Mucosa of descending colon (tissue), 3 donors: ENCODE measurements around the gene PTCSC3. TPM values are rescaled to one million over a fixed set of nuclear protein-coding genes. Genes with fewer than 3 reads are reported as not detected.

Experiments used
- ATAC-seq: fragments of 200-7000 bp; cut with Tn5 transposase; one replicate; pipeline ENCODE4 v1.9.1; 2020; ENCODE audit warnings: mild to moderate bottlenecking, moderate library complexity
- DNase-seq, 3 donors: peaks; one replicate each; pipeline ENCODE4 v3.0.0-alpha.2; 2020
- H3K36me3 ChIP-seq: fragments of 200-600 bp; one replicate; pipeline ENCODE4 v1.8.0; 2021; ENCODE audit warnings: low read depth, mild to moderate bottlenecking
- H3K4me1 ChIP-seq: fragments of 200-600 bp; one replicate; pipeline ENCODE4 v1.8.0; 2021; ENCODE audit warnings: low read depth, mild to moderate bottlenecking
- H3K4me3 ChIP-seq: fragments of 200-600 bp; one replicate; pipeline ENCODE4 v1.8.0; 2021; ENCODE audit warnings: mild to moderate bottlenecking
- H3K9me3 ChIP-seq: fragments of 200-600 bp; one replicate; pipeline ENCODE4 v1.8.0; 2021; ENCODE audit warnings: mild to moderate bottlenecking
- intact Hi-C, 2 donors: fragments of 100-400 bp; cut with DNase I in 1 of 2; cut with micrococcal nuclease in 1 of 2; formaldehyde crosslinking; loops; one replicate each; pipeline versions ENCODE4 v1.11.0 to v1.11.1; 2022; cut with DNase I, micrococcal nuclease
- total RNA-seq, 3 donors: library from RNA; stranded (reverse); fragmentation: NEBNext Ultra II Directional in 2 of 3; extraction: Animal tissue kit (Norgen Biotek cat#: 25700) in 2 of 3; gene quantifications; one replicate each; pipeline versions ENCODE4 v1.2.1 to v1.2.4, GENCODE V29; 2021 to 2023
- TF ChIP-seq, protein P1 (sequence below): fragments of 200-600 bp; IDR thresholded peaks from one replicate; pipeline ENCODE4 v1.8.0; 2022; ENCODE audit warnings: antibody characterized with exemption, mild to moderate bottlenecking
- donor health status: DM: no; HTN: no; CAD: no; lungs with moderate emphysema.
- donor health status: DM: no; HTN: no; CAD: no.
- donor health status: DM: no; HTN: yes; CAD: no.

PTCSC3 gene
- total RNA-seq, 3 donors from 2014 or later: not detected

DNA sequence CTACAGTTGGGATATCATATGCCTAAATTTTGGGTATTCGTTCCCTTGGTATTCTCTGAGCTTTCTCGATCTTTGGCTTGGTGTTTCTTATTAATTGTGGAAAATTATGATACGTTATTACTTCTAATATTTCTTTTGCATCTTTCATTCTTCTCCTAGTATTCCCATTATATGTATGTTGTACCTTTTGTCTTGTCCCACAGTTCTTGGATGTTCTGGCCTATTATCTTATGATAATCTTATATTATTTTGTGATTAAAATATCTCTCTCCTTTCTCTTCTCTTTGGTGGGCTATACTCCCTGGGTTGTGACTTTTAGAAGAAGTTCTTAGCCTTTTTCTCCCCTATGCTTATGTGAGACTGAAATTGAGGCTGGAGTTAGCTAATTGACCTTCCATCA, 25.2 kb downstream of the PTCSC3 start:
- TF ChIP-seq, protein P1, sequence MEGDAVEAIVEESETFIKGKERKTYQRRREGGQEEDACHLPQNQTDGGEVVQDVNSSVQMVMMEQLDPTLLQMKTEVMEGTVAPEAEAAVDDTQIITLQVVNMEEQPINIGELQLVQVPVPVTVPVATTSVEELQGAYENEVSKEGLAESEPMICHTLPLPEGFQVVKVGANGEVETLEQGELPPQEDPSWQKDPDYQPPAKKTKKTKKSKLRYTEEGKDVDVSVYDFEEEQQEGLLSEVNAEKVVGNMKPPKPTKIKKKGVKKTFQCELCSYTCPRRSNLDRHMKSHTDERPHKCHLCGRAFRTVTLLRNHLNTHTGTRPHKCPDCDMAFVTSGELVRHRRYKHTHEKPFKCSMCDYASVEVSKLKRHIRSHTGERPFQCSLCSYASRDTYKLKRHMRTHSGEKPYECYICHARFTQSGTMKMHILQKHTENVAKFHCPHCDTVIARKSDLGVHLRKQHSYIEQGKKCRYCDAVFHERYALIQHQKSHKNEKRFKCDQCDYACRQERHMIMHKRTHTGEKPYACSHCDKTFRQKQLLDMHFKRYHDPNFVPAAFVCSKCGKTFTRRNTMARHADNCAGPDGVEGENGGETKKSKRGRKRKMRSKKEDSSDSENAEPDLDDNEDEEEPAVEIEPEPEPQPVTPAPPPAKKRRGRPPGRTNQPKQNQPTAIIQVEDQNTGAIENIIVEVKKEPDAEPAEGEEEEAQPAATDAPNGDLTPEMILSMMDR: no peak
- intact Hi-C loops: no loop called here
- DNase-seq (no peak), ATAC-seq (no peak)
- no peak overlapping the region for H3K4me3 ChIP-seq
- H3K9me3 ChIP-seq: no peaks in the 10 kb centered on the region
- H3K36me3 ChIP-seq: no peaks in the 10 kb centered on the region
- H3K4me1 ChIP-seq: no peaks in the 10 kb centered on the region

DNA sequence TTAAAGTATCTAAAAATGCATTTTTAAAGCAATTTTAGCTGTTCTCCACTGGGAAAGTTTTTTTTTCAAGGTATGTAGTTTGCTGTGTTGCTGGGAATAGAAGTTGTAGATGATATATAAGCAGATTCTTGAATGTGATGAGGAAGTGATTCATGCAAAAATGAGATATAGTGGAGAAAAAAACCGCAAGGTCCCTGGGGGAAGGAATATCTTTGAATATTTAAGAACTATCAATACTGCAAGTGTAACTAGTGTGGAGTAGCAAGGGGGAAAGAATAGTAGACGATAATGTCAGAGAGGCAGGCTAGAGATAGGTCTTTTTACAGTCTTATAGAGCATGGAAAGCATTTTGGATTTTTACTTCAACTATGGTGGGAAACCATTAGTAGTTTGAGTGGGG, 42.5 kb downstream of the PTCSC3 start:
- no peak overlapping the region for H3K4me3 ChIP-seq
- H3K4me1 ChIP-seq: no peaks in the 10 kb centered on the region
- no peaks in the 10 kb centered on the region for H3K9me3 ChIP-seq
- DNase-seq: no peak
- ATAC-seq: no peak
- H3K36me3 ChIP-seq: no peaks in the 10 kb centered on the region
- TF ChIP-seq, protein P1: no peak
- intact Hi-C loops: no loop called here

DNA sequence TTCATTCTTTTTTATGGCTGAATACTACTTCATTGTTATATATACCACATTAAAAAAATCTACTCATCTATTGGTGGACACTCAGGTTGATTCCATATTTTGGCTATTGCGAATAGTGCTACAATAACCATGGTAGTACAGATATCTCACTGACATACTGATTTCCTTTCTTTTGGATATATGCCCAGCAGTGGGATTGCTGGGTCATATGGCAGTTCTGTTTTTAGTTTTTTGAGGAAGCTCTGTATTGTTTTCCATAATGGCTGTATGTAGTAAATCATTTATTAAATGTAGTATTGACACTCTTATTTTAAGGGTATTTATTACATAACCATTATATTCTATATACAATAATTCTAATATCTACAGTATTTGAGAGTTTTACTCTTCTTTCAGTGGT, 43.7 kb downstream of the PTCSC3 start:
- Histone ChIP-seq H3K36me3 (no peaks in the 10 kb centered on the region), H3K4me1 (no peaks in the 10 kb centered on the region), H3K9me3 (no peaks in the 10 kb centered on the region), H3K4me3 (no peak overlapping the region)
- DNase-seq (no peak), ATAC-seq (no peak)
- TF ChIP-seq, protein P1: no peak
- intact Hi-C loops: no loop called here

DNA sequence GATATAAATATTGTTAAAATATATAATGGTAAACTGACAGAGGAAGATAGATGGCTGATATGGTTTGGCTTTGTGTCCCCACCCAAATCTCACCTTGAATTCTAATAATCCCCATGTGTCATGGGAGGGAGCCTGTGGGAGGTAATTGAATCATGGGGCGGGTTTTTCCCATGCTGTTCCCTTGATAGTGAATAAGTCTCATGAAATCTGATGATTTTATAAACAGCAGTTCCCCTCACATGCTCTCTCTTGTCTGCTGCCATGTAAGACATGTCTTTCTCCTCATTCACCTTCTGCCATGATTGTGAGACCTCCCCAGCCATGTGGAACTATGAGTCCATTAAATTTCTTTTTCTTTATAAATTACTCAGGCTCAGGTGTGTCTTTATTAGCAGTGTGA, 46.3 kb downstream of the PTCSC3 start:
- Histone ChIP-seq H3K36me3 (no peaks in the 10 kb centered on the region), H3K4me3 (no peak overlapping the region), H3K4me1 (no peaks in the 10 kb centered on the region), H3K9me3 (no peaks in the 10 kb centered on the region)
- DNase-seq: no peak
- TF ChIP-seq, protein P1: no peak
- intact Hi-C loops: no loop called here
- ATAC-seq: no peak

DNA sequence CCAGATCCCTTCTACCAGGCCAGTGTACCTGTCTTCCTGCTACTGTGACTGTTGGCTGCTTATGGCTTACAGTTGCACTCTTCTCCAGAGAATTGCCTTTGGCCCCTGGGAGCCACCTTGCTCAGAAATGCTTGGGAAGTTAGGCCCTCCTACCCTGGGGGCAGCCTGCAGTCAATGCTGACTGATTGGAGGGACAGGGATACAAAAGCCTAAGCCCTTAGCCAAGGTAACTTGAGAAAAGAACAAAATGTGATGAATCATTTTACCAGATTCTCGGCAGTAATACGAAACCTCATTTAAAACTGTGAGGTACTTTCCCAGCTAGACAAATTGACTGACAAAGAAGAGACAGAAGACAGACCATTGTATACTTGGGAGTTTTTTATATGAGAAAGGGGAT, 47.3 kb downstream of the PTCSC3 start:
- no peaks in the 10 kb centered on the region for H3K36me3 ChIP-seq
- no peak overlapping the region for H3K4me3 ChIP-seq
- no peaks in the 10 kb centered on the region for H3K9me3 ChIP-seq
- intact Hi-C loops: no loop called here
- TF ChIP-seq, protein P1: no peak
- DNase-seq: no peak
- ATAC-seq: no peak
- H3K4me1 ChIP-seq: no peaks in the 10 kb centered on the region

DNA sequence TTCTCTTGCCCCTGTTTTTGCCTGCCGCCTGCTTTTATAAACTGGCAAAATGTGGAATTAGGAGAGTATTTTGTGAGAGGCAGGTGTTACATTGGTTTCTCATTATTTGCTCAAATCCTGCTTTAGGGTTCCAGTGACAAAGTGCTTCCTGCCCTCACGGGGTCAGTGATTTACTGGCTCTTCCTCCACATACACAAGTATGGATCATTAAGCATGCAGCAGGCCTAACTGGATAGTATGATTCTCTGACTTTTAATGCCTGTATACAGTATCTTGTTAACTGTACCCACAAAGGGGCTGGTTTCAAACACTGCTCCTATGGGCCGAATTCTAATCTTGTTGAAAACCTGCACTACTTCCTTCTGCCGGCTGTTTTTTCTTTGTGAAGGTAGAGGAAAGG, 63.2 kb downstream of the PTCSC3 start:
- DNase-seq (no peak), ATAC-seq (no peak)
- Histone ChIP-seq H3K4me3 (no peak overlapping the region), H3K36me3 (no peaks in the 10 kb centered on the region), H3K4me1 (no peaks in the 10 kb centered on the region), H3K9me3 (no peaks in the 10 kb centered on the region)
- intact Hi-C loops: no loop called here
- TF ChIP-seq, protein P1: no peak
